Naive thymus-derived CD4-positive, alpha-beta T cell (primary cell): ENCODE measurements around the gene P2RY8. TPM values are rescaled to one million over a fixed set of nuclear protein-coding genes. Genes with fewer than 3 reads are reported as not detected.
"Not testable (repeated sequence)": the region's sequence is repeated elsewhere in the genome, so short reads cannot be mapped to it uniquely, and the experiment has no call there.

Experiments used
- ATAC-seq: fragments of 150-1000 bp; cut with Tn5 transposase; 2 replicates; pipeline ENCODE4 v1.10.0; 2021; ENCODE audit warnings: mild to moderate bottlenecking, moderate library complexity
- CTCF ChIA-PET: fragments of 350-600 bp; sonication (Branson Sonifier 250); formaldehyde crosslinking; loops from one replicate; lab custom pipeline; 2021; ENCODE audit warnings: antibody characterized with exemption; lab: Charles Lee
- POLR2A ChIA-PET: fragments of 350-600 bp; sonication (Branson Sonifier 250); formaldehyde crosslinking; loops from one replicate; lab custom pipeline; 2021; ENCODE audit warnings: antibody characterized with exemption, inconsistent platforms; lab: Charles Lee
- DNase-seq, 9 donors: peaks; one replicate each; pipeline versions ENCODE4 v3.0.0 to v3.0.0-alpha.2; 2020 to 2022; ENCODE audit warnings: mixed read lengths in 1 of 9
- H3K27ac ChIP-seq: one replicate; pipeline ENCODE4 v1.7.0; 2013; ENCODE audit warnings: mild to moderate bottlenecking, low read depth, low read length, moderate library complexity
- H3K27me3 ChIP-seq, 2 donors: one replicate each; pipeline ENCODE4 v1.7.0; 2013; ENCODE audit warnings: low read length in 2 of 2, mild to moderate bottlenecking in 2 of 2, moderate library complexity in 2 of 2; ENCODE audit not compliant: control insufficient read depth in 2 of 2, insufficient read depth in 2 of 2
- H3K36me3 ChIP-seq, 3 experiments: 1 replicate in 2 of 3; 2 replicates in 1 of 3; pipeline ENCODE4 v1.7.0; 2013; ENCODE audit warnings: low read length in 3 of 3, mild to moderate bottlenecking in 3 of 3, moderate library complexity in 1 of 3; ENCODE audit not compliant: insufficient read depth in 3 of 3, control insufficient read depth in 2 of 3
- H3K4me1 ChIP-seq, 2 donors: one replicate each; pipeline ENCODE4 v1.7.0; 2013; ENCODE audit warnings: low read length in 2 of 2, mild to moderate bottlenecking in 2 of 2, moderate library complexity in 1 of 2; ENCODE audit not compliant: control insufficient read depth in 2 of 2, insufficient read depth in 2 of 2
- H3K4me3 ChIP-seq: 2 replicates; pipeline ENCODE4 v1.7.0; 2013; ENCODE audit warnings: mild to moderate bottlenecking, low read length
- H3K9me3 ChIP-seq, 3 experiments: 1 replicate in 2 of 3; 2 replicates in 1 of 3; pipeline ENCODE4 v1.7.0; 2013; ENCODE audit warnings: low read length in 3 of 3; ENCODE audit not compliant: control insufficient read depth in 2 of 3
- H3K27ac Mint-ChIP-seq, 9 donors: one replicate each; pipeline ENCODE4 v1.8.0; 2020 to 2022; ENCODE audit warnings: mixed read lengths in 9 of 9, mild to moderate bottlenecking in 8 of 9, moderate library complexity in 5 of 9, inconsistent platforms in 2 of 9
- H3K27me3 Mint-ChIP-seq, 5 donors: one replicate each; pipeline ENCODE4 v1.8.0; 2021 to 2022; ENCODE audit warnings: mixed read lengths in 5 of 5, mild to moderate bottlenecking in 1 of 5
- H3K36me3 Mint-ChIP-seq, 5 donors: one replicate each; pipeline ENCODE4 v1.8.0; 2020 to 2022; ENCODE audit warnings: mixed read lengths in 5 of 5, mild to moderate bottlenecking in 3 of 5, inconsistent platforms in 1 of 5
- H3K4me1 Mint-ChIP-seq, 7 donors: one replicate each; pipeline ENCODE4 v1.8.0; 2020 to 2022; ENCODE audit warnings: mixed read lengths in 7 of 7, mild to moderate bottlenecking in 3 of 7, inconsistent platforms in 1 of 7
- H3K4me3 Mint-ChIP-seq, 10 donors: one replicate each; pipeline ENCODE4 v1.8.0; 2020 to 2022; ENCODE audit warnings: mild to moderate bottlenecking in 10 of 10, mixed read lengths in 10 of 10, moderate library complexity in 6 of 10, inconsistent platforms in 2 of 10
- H3K9me3 Mint-ChIP-seq, 11 donors: one replicate each; pipeline ENCODE4 v1.8.0; 2020 to 2022; ENCODE audit warnings: mixed read lengths in 11 of 11, mild to moderate bottlenecking in 4 of 11, inconsistent platforms in 1 of 11, moderate library complexity in 1 of 11
- intact Hi-C, 2 donors: fragments of 100-400 bp; cut with micrococcal nuclease; formaldehyde crosslinking; loops; one replicate each; pipeline ENCODE4 v1.15.1; 2023
- polyA plus RNA-seq, 2 donors: library from polyadenylated mRNA; unstranded; fragments of 300-500 nt; fragmentation: Illumina TruSeq; gene quantifications; one replicate each; pipeline ENCODE4 v1.2.3, GENCODE V29; 2021
- total RNA-seq, 6 experiments: library from RNA in 5 of 6; stranded (reverse) in 5 of 6; gene quantifications; 1 replicate in 5 of 6; 2 replicates in 1 of 6; pipeline ENCODE4 v1.2.3 and lab custom pipeline; 2021 to 2026

The P2RY8 gene
- total and polyA plus RNA-seq, 7 experiments from 2014 or later, result 109 to 277 (median 149) TPM

DNA sequence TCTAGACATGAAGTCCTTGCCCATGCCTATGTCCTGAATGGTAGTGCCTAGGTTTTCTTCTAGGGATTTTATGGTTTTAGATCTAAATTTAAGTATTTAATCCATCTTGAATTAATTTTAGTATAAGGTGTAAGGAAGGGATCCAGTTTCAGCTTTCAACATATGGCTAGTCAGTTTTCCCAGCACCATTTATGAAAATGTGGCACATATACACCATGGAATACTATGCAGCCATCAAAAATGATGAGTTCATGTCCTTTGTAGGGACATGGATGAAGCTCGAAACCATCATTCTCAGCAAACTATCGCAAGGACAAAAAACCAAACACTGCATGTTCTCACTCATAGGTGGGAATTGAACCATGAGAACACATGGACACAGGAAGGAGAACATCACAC is 54.5 kb downstream of the P2RY8 start:
- POLR2A ChIA-PET, H3K9me3 ChIP-seq, CTCF ChIA-PET, DNase-seq, ATAC-seq, H3K27me3 ChIP-seq, H3K4me3 ChIP-seq, H3K27me3 Mint-ChIP-seq: not testable (repeated sequence)
- Histone ChIP-seq H3K36me3 (peaks cover 15 to 43% (median 23%) of the 10 kb centered on the region in 3 experiments), H3K4me1 (peaks cover 28 to 56% of the 10 kb centered on the region in 2 donors), H3K27ac (peak overlapping the region; percentile 76)
- peak overlapping the region; percentile 90 to 99 (median 97) for H3K27ac Mint-ChIP-seq
- peaks cover 48 to 74% (median 63%) of the 10 kb centered on the region in 7 donors for H3K4me1 Mint-ChIP-seq
- H3K9me3 Mint-ChIP-seq, result peaks cover 0 to 14% (median 7%) of the 10 kb centered on the region in 11 donors
- intact Hi-C loops, result loop anchor here (1.0 to 5.0 kb wide), 4 partner anchors 19 to 55 kb away; partner anchors contain the start of gene P2RY8 (in 2 of the 2)
- peak overlapping the region; percentile 76 to 92 (median 83) for H3K4me3 Mint-ChIP-seq
- peaks cover 13 to 68% (median 42%) of the 10 kb centered on the region in 5 donors for H3K36me3 Mint-ChIP-seq

DNA sequence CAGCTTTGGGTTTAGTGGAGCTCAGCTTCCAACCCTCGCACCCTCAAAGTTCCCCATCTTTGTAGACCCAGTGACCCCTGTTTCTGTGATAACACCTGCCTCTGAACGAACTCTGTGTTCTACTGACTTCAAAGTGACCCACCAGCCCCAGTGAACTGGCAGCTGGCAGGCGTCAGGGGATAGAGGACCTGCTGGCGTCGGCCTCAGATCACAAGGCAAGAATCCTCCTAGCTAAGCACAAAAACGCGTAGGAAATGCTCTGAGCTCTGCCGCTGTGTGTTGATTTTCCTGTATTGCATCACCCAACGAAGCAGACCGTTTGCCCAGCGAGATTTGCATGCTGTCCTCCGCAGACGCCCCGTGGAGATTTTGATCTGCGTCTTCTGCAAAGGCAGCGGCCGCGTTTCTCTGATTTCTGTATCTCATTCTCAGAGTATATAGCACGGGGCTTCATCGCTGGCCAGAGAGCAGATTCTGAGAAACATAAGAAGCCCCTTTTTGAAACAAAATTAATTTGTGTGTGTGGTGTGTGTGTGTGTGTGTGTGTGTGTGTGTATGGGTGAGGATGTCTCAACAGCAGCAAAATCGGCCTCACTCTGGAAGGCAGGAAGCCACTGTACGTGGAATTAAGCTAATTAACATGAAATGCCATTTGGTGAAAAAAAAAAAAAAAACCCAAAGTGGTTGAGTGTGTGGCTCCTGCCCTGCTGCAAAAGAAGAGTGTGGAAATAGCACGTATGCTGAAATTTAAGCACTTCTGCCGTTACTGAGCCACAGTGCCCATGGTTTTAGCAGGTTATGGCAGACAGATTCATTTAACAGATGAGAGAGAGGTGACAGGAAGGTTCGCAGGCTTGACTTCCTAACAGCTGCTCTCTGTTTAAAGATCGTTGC is 55.1 kb downstream of the P2RY8 start:
- H3K9me3 Mint-ChIP-seq, result peaks cover 0 to 15% (median 7%) of the 10 kb centered on the region in 11 donors
- H3K36me3 Mint-ChIP-seq, result peaks cover 13 to 68% (median 43%) of the 10 kb centered on the region in 5 donors
- intact Hi-C loops, result loop anchor here (1.0 to 5.0 kb wide), 8 partner anchors 12 to 55 kb away; partner anchors contain the start of gene P2RY8 (in 2 of the 2)
- peak overlapping the region; percentile 76 for H3K27ac ChIP-seq
- ChIA-PET CTCF (no interaction called here), POLR2A (no interaction called here)
- no peaks in the 10 kb centered on the region for H3K27me3 Mint-ChIP-seq
- H3K36me3 ChIP-seq, result peaks cover 15 to 37% (median 23%) of the 10 kb centered on the region in 3 experiments
- H3K4me3 ChIP-seq, result peak overlapping the region; percentile 29
- ATAC-seq (peak; percentile 88), DNase-seq (peak; percentile 40 to 86 (median 79))
- no peaks in the 10 kb centered on the region for H3K9me3 ChIP-seq
- peak overlapping the region; percentile 76 to 92 (median 83) for H3K4me3 Mint-ChIP-seq
- H3K4me1 Mint-ChIP-seq, result peaks cover 50 to 74% (median 69%) of the 10 kb centered on the region in 7 donors
- H3K4me1 ChIP-seq, result peaks cover 28 to 56% of the 10 kb centered on the region in 2 donors
- peak overlapping the region; percentile 90 to 99 (median 97) for H3K27ac Mint-ChIP-seq
- no peaks in the 10 kb centered on the region for H3K27me3 ChIP-seq

DNA sequence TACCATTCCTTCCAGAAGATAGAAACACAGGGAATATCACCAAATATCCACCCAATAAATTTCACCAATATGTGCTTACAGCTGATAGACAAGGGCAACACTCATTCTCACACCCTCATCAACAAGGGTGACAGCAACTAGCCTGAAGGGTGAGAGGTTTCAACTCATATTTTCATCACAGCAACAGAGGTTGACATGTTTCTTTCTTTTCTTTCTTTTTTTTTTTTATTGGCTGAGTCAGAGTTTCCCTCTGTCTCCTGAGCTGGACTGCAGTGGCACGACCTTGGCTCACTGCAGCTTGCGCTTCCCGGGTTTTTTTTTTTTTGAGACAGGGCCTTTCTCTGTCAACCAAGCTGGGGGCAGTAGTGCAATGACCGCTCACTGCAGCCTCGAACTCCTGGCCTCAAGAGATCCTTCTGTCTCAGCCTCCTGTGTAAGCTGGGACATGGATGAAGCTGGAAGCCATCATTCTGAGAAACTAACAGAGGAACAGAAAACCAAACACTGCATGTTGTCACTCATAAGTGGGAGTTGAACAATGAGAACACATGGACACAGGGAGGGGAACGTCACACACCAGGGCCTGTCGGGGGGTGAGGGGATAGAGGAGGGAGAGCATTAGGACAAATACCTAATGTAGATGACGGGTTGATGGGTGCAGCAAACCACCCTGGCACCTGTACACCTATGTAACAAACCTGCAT is 56.8 kb downstream of the P2RY8 start:
- intact Hi-C loops, result loop anchor here (2.0 to 5.0 kb wide), 3 partner anchors 25 to 57 kb away; partner anchors contain the start of gene P2RY8 (in 1 of the 2)
- H3K4me3 ChIP-seq, result no peak overlapping the region
- H3K4me3 Mint-ChIP-seq, result peak overlapping the region in 9 of 10 donors; percentile 45 to 88 (median 54)
- peaks cover 55 to 85% (median 77%) of the 10 kb centered on the region in 7 donors for H3K4me1 Mint-ChIP-seq
- ATAC-seq (no peak), DNase-seq (peak in 1 of 9 donors; percentile 13)
- H3K9me3 Mint-ChIP-seq, result peaks cover 2 to 17% (median 7%) of the 10 kb centered on the region in 11 donors
- H3K9me3 ChIP-seq, result no peaks in the 10 kb centered on the region
- H3K27ac Mint-ChIP-seq, result peak overlapping the region; percentile 90 to 99 (median 95)
- peaks cover 28 to 61% of the 10 kb centered on the region in 2 donors for H3K4me1 ChIP-seq
- H3K36me3 ChIP-seq, result peaks cover 8 to 31% (median 17%) of the 10 kb centered on the region in 3 experiments
- H3K36me3 Mint-ChIP-seq, result peaks cover 16 to 69% (median 45%) of the 10 kb centered on the region in 5 donors
- H3K27me3 ChIP-seq, result no peaks in the 10 kb centered on the region
- POLR2A ChIA-PET, result no interaction called here
- peak overlapping the region; percentile 76 for H3K27ac ChIP-seq
- CTCF ChIA-PET, result no interaction called here
- H3K27me3 Mint-ChIP-seq, result no peaks in the 10 kb centered on the region

- DNase-seq, result peak in 1 of 9 donors; percentile 18
- intact Hi-C loops, result no loop called here
- ChIA-PET POLR2A (no interaction called here), CTCF (no interaction called here)
- peak overlapping the region; percentile 26 to 91 (median 65) for H3K27ac Mint-ChIP-seq
- peaks cover 23 to 82% (median 61%) of the 10 kb centered on the region in 5 donors for H3K36me3 Mint-ChIP-seq
- H3K9me3 ChIP-seq, result no peaks in the 10 kb centered on the region
- peaks cover 31 to 59% of the 10 kb centered on the region in 2 donors for H3K4me1 ChIP-seq
- H3K27ac ChIP-seq, result no peak overlapping the region
- H3K4me1 Mint-ChIP-seq, result peaks cover 51 to 90% (median 83%) of the 10 kb centered on the region in 7 donors
- no peaks in the 10 kb centered on the region for H3K27me3 Mint-ChIP-seq
- H3K27me3 ChIP-seq, result no peaks in the 10 kb centered on the region
- ATAC-seq, result no peak
- peak overlapping the region in 8 of 10 donors; percentile 6 to 64 (median 36) for H3K4me3 Mint-ChIP-seq
- H3K9me3 Mint-ChIP-seq, result peaks cover 3 to 39% (median 7%) of the 10 kb centered on the region in 11 donors
- H3K36me3 ChIP-seq, result peaks cover 11 to 32% (median 17%) of the 10 kb centered on the region in 3 experiments
- no peak overlapping the region for H3K4me3 ChIP-seq
Observed at GRCh38 chrX:1477801-1478458, 59.1 kb downstream of the P2RY8 start.

DNA sequence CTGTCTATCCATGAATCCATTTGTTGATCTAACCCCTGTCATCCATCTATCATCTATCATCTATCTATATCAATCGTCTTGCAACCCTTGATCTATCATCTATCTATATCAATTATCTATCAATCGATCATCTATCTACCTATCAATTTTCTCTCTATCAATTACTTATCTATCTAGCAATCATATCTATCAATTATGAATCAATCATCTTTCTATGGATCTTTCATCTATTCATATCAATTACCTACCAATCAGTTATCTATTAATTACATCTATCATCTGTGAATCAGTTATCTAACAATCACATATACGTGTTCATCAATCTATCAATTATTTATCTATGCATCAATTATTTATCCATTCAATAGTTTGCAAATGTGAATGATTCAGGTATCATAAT is 59.8 kb downstream of the P2RY8 start:
- ATAC-seq, result no peak
- Mint-ChIP-seq H3K4me3 (peak overlapping the region in 3 of 10 donors; percentile 6 to 54 (median 21)), H3K36me3 (peaks cover 23 to 84% (median 64%) of the 10 kb centered on the region in 5 donors), H3K4me1 (peaks cover 51 to 93% (median 83%) of the 10 kb centered on the region in 7 donors), H3K27me3 (no peaks in the 10 kb centered on the region), H3K9me3 (peaks cover 3 to 43% (median 8%) of the 10 kb centered on the region in 11 donors), H3K27ac (peak overlapping the region in 8 of 9 donors; percentile 26 to 91 (median 58))
- Histone ChIP-seq H3K4me3 (no peak overlapping the region), H3K36me3 (peaks cover 12 to 32% (median 17%) of the 10 kb centered on the region in 3 experiments), H3K27ac (no peak overlapping the region), H3K4me1 (peaks cover 34 to 56% of the 10 kb centered on the region in 2 donors), H3K9me3 (no peaks in the 10 kb centered on the region), H3K27me3 (no peaks in the 10 kb centered on the region)
- CTCF ChIA-PET, result no interaction called here
- POLR2A ChIA-PET, result no interaction called here
- no peak for DNase-seq
- intact Hi-C loops, result no loop called here
